PC-3 (cell line): Measurements from ENCODE around the gene OPRL1. TPM values are rescaled to one million over a fixed set of nuclear protein-coding genes. Genes with fewer than 3 reads are reported as not detected.

Experiments used
- ATAC-seq: fragments of 200-7000 bp; cut with Tn5 transposase; 2 replicates; pipeline ENCODE4 v1.9.1; 2020; ENCODE audit warnings: mild to moderate bottlenecking, moderate library complexity
- BruUV-seq: library from RNA; stranded (reverse); fragments of 400-500 nt; replicated peaks from 2 replicates; lab custom pipeline; 2021; lab: Mats Ljungman, UMichigan
- CTCF ChIA-PET: fragments of 300-600 bp; sonication (Branson Sonifier 250); formaldehyde crosslinking; loops from one replicate; lab custom pipeline; 2022; ENCODE audit warnings: antibody characterized with exemption; lab: Charles Lee
- POLR2A ChIA-PET: fragments of 300-600 bp; sonication (Branson Sonifier 250); formaldehyde crosslinking; loops from one replicate; lab custom pipeline; 2022; ENCODE audit warnings: antibody characterized with exemption; ENCODE audit not compliant: unreplicated experiment; lab: Charles Lee
- DNase-seq: peaks from one replicate; pipeline ENCODE4 v3.0.0-alpha.2; 2015
- H2AFZ ChIP-seq: fragments of 300-600 bp; sonication (generic); 2 replicates; pipeline ENCODE4 v1.6.0; 2016; ENCODE audit warnings: antibody characterized with exemption, low read length
- H3F3A ChIP-seq: fragments of 300-600 bp; sonication (generic); one replicate; pipeline ENCODE4 v1.6.0; 2017; ENCODE audit warnings: antibody characterized with exemption, low read length, control low read depth, mild to moderate bottlenecking; ENCODE audit not compliant: unreplicated experiment
- H3K27ac ChIP-seq: fragments of 300-600 bp; sonication (generic); 2 replicates; pipeline ENCODE4 v1.5.1; 2016; ENCODE audit warnings: mild to moderate bottlenecking, low read length
- H3K27me3 ChIP-seq: fragments of 300-600 bp; sonication (generic); 2 replicates; pipeline ENCODE4 v1.6.1; 2016; ENCODE audit warnings: low read length, mixed read lengths
- H3K36me3 ChIP-seq: fragments of 300-600 bp; sonication (generic); 2 replicates; pipeline ENCODE4 v1.6.1; 2016; ENCODE audit warnings: low read depth, mixed run types, low read length, mixed read lengths
- H3K4me1 ChIP-seq: fragments of 300-600 bp; sonication (generic); 2 replicates; pipeline ENCODE4 v1.5.1; 2016; ENCODE audit warnings: low read length; ENCODE audit not compliant: insufficient read depth
- H3K4me2 ChIP-seq: fragments of 300-600 bp; sonication (generic); 2 replicates; pipeline ENCODE4 v1.6.0; 2016; ENCODE audit warnings: low read length
- H3K4me3 ChIP-seq: fragments of 300-600 bp; sonication (generic); 2 replicates; pipeline ENCODE4 v1.5.1; 2016; ENCODE audit warnings: mild to moderate bottlenecking, low read length, mixed read lengths
- H3K79me2 ChIP-seq: fragments of 300-600 bp; sonication (generic); 2 replicates; pipeline ENCODE4 v1.6.1; 2017; ENCODE audit warnings: low read length, mixed read lengths
- H3K9ac ChIP-seq: fragments of 300-600 bp; sonication (generic); 2 replicates; pipeline ENCODE4 v1.6.0; 2016; ENCODE audit warnings: mild to moderate bottlenecking, low read length
- H3K9me2 ChIP-seq: fragments of 300-600 bp; sonication (generic); replicated peaks from 2 replicates; pipeline ENCODE4 v1.6.1; 2016; ENCODE audit warnings: mixed run types, low read length, mixed read lengths
- H3K9me3 ChIP-seq: fragments of 300-600 bp; sonication (generic); 2 replicates; pipeline ENCODE4 v1.6.1; 2016; ENCODE audit warnings: low read length, mixed read lengths
- H4K20me1 ChIP-seq: fragments of 300-600 bp; sonication (generic); 2 replicates; pipeline ENCODE4 v1.6.1; 2016; ENCODE audit warnings: low read length, mixed read lengths
- CTCF ChIP-seq: fragments of 300-600 bp; sonication (generic); conservative IDR thresholded peaks from 2 replicates; pipeline ENCODE4 v1.5.1; 2017; ENCODE audit warnings: antibody characterized with exemption, low read depth, mild to moderate bottlenecking, low read length
- EZH2 ChIP-seq: fragments of 300-600 bp; sonication (generic); IDR thresholded peaks from one replicate; pipeline ENCODE4 v1.6.1; 2017; ENCODE audit warnings: antibody characterized with exemption, mild to moderate bottlenecking, low read length; ENCODE audit not compliant: unreplicated experiment
- EZH2phosphoT487 ChIP-seq: fragments of 300-600 bp; sonication (generic); IDR thresholded peaks from 2 replicates; pipeline ENCODE4 v1.6.1; 2018; ENCODE audit warnings: mild to moderate bottlenecking, antibody characterized with exemption, low read length, borderline replicate concordance
- intact Hi-C: fragments of 100-400 bp; cut with micrococcal nuclease; formaldehyde crosslinking; loops from 2 replicates; pipeline ENCODE4 v1.9.0; 2023
- total RNA-seq: library from RNA; depleted of rRNA; stranded (reverse); fragments of >200 nt; gene quantifications from 2 replicates; pipeline ENCODE4 v1.2.3, GENCODE V29; 2014

Gene OPRL1
- total RNA-seq, 1 experiment from 2014 or later, result 5.6 TPM

GRCh38 chr20:64077541-64077875 lies 2.4 kb upstream of the OPRL1 start:
- Histone ChIP-seq H3K9me2 (no peaks in the 10 kb centered on the region), H3K27ac (no peak overlapping the region), H3K9ac (no peak overlapping the region), H3K79me2 (peaks cover 19% of the 10 kb centered on the region), H3K4me3 (no peak overlapping the region), H3K4me2 (no peak overlapping the region), H2AFZ (no peak overlapping the region), H3K4me1 (peaks cover 13% of the 10 kb centered on the region), H3K27me3 (no peaks in the 10 kb centered on the region), H3K36me3 (no peaks in the 10 kb centered on the region), H4K20me1 (no peaks in the 10 kb centered on the region), H3K9me3 (no peaks in the 10 kb centered on the region), H3F3A (no peaks in the 10 kb centered on the region)
- ATAC-seq (no peak), DNase-seq (no peak)
- ChIA-PET POLR2A (no interaction called here), CTCF (no interaction called here)
- BruUV-seq, result no TSS peak
- intact Hi-C loops, result no loop called here
- no peak for TF ChIP-seq EZH2
- no peak for TF ChIP-seq CTCF
- no peak for TF ChIP-seq EZH2phosphoT487

GRCh38 chr20:64077876-64078551 lies 1.9 kb upstream of the OPRL1 start:
- Histone ChIP-seq H3K27me3 (no peaks in the 10 kb centered on the region), H3K79me2 (peaks cover 19% of the 10 kb centered on the region), H3K4me1 (peaks cover 16% of the 10 kb centered on the region), H2AFZ (no peak overlapping the region), H3K4me3 (peak overlapping the region; percentile 97), H3K4me2 (peak overlapping the region; percentile 100), H3K9me2 (no peaks in the 10 kb centered on the region), H3K36me3 (no peaks in the 10 kb centered on the region), H3K9ac (no peak overlapping the region), H3K27ac (no peak overlapping the region), H4K20me1 (no peaks in the 10 kb centered on the region), H3F3A (no peaks in the 10 kb centered on the region), H3K9me3 (no peaks in the 10 kb centered on the region)
- intact Hi-C loops, result no loop called here
- ChIA-PET CTCF (no interaction called here), POLR2A (no interaction called here)
- no peak for TF ChIP-seq CTCF
- TF ChIP-seq EZH2, result no peak
- no peak for TF ChIP-seq EZH2phosphoT487
- no TSS peak for BruUV-seq
- ATAC-seq (no peak), DNase-seq (no peak)

GRCh38 chr20:64078934-64079272 lies 979 bp upstream of the OPRL1 start:
- CTCF ChIA-PET, result no interaction called here
- Histone ChIP-seq H3K27me3 (no peaks in the 10 kb centered on the region), H3K4me3 (peak overlapping the region; percentile 97), H3K4me1 (peaks cover 19% of the 10 kb centered on the region), H3K9me2 (no peaks in the 10 kb centered on the region), H3K9me3 (no peaks in the 10 kb centered on the region), H3K4me2 (peak overlapping the region; percentile 100), H2AFZ (peak overlapping the region; percentile 91), H3K79me2 (peaks cover 19% of the 10 kb centered on the region), H4K20me1 (no peaks in the 10 kb centered on the region), H3F3A (no peaks in the 10 kb centered on the region), H3K9ac (peak overlapping the region; percentile 90), H3K27ac (no peak overlapping the region), H3K36me3 (no peaks in the 10 kb centered on the region)
- TSS peak; percentile 53 for BruUV-seq
- TF ChIP-seq EZH2phosphoT487, result no peak
- TF ChIP-seq CTCF, result no peak
- TF ChIP-seq EZH2, result no peak
- ATAC-seq, result no peak
- no peak for DNase-seq
- intact Hi-C loops, result no loop called here
- POLR2A ChIA-PET, result interaction anchor here (0.6 kb wide), 1 partner anchor 516 kb away, joined by 5 read pairs; no protein-coding TSS in a partner anchor
